ENCODE data around the gene BCAP29.
"Not testable (repeated sequence)": the region's sequence is repeated elsewhere in the genome, so short reads cannot be mapped to it uniquely, and the experiment has no call there.

Gene BCAP29

DNA sequence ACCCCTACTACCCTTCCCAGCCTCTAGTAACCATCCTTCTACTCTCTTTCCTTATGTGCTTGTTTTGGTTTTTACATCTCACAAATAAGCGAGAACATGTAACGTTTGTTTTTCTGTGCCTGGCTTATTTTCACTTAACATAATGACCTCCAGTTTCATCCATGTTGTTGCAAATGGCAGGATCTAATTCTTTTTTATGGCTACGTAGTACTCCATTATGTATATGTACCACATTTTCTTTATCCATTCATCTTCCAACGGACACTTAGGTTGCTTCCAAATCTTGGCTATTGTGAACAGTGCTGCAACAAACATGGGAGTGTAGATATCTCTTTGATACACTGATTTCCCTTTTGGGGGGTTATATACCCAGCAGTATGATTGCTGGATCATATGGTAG lies 47.0 kb downstream of the BCAP29 start:
- no peak for DNase-seq (ENCODE audit: low spot score)

- no peak for DNase-seq (ENCODE audit: low spot score)
Measured at GRCh38 chr7:107628461-107629064, 48.5 kb downstream of the BCAP29 start.

DNA sequence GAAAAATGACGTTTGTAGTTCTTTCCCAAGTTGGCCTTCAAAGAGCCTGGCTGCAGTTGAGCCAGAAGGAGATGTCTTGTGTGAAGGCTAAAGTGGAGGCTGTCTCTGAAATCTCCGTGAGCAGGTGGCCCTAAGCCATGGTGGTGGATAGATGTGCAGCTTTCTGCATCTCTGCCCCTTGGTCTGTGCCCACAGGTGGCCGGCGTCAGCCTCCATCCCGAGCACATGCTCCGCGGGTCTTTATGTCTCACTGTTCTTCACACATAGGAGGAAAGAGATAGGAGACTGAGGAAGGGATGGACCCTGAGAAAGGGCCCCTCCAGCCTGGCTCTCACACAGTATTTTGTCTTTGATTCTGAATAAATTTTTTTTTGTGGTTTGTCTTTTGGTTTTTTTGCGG lies 50.3 kb downstream of the BCAP29 start:
- DNase-seq (ENCODE audit: low spot score): no peak

- no peak for DNase-seq (ENCODE audit: low spot score)
Measured at GRCh38 chr7:107631588-107632491, 51.8 kb downstream of the BCAP29 start.

GRCh38 chr7:107632492-107632865 lies 52.4 kb downstream of the BCAP29 start:
- DNase-seq (ENCODE audit: low spot score): no peak

- no peak for DNase-seq (ENCODE audit: low spot score)
Measured at GRCh38 chr7:107638594-107638993, 58.5 kb downstream of the BCAP29 start.

GRCh38 chr7:107639070-107639469 lies 59.0 kb downstream of the BCAP29 start:
- not testable (repeated sequence) for DNase-seq (ENCODE audit: low spot score)

GRCh38 chr7:107641676-107642075 lies 61.6 kb downstream of the BCAP29 start:
- no peak for DNase-seq (ENCODE audit: low spot score)

GRCh38 chr7:107642501-107642900 lies 62.5 kb downstream of the BCAP29 start:
- DNase-seq (ENCODE audit: low spot score): no peak

DNA sequence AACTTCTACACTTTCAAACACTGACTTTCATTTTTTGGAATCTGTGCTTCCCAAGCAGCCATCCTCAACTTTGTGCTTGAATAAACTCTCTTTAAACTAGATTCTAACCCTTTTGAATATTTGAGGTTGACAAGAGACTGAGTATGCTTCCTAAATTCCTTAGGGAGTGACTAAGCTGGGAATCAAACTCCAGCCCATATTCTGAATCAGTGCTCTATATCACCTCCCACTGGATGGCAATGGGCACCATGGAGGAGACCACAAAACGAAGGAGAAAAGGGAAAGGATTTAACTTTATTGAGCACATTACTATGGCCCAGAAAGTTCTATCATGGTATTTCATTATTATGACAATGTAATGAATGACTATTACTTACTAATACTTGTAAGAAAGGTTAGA lies 63.4 kb downstream of the BCAP29 start:
- DNase-seq (ENCODE audit: low spot score): no peak

DNA sequence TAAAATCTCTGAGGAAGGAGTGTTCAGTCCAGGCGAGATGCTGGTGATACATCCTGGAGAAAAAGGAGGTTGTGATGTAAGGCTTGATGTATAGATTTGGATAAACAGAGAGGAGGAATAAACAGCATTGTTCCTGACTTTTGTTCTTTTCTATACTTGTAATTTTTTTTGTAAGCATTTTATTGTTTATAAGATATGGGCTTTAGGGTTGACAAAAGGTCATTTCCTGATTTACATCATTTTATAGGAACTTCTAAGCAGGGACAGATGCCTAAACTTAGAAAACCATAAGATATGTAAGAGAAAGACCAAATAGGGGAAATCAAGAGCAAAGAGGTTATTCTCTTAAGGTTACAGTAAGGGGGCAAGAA lies 63.9 kb downstream of the BCAP29 start:
- no peak for DNase-seq (ENCODE audit: low spot score)

DNA sequence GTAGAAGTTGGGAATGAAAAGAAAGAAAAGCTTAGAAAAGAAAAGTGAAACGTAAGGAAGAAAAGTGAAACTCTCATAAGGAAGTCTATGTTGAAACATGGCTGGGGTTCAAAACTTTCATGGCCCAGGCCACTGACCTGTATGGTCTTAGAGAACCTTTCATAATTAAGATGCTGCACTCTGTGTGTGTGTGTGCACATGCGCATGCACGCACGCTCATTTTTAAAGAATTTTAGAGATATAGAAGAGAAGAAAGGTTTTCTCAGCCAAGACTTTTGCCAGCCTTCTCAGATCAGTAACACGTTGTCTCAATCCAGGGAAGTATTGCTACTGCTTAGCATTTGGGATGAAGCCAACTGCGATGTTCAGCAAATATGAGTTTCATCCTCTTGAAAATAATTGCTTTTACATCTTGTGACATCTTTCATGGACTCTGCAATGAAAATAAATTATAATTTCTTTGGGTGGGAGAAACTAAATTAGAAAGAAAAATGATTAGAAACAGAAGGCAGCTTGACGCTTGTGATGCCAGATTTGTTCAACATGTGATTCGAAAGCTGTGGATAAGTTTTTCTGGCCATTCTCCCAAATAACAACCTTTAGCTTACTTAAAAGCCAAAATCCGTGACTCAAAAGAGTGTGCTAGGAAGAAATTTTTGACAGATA lies 64.4 kb downstream of the BCAP29 start:
- no peak for DNase-seq (ENCODE audit: low spot score)

GRCh38 chr7:107652642-107653041 lies 72.6 kb downstream of the BCAP29 start:
- DNase-seq (ENCODE audit: low spot score): no peak

- DNase-seq (ENCODE audit: low spot score): no peak
Measured at GRCh38 chr7:107658467-107658866, 78.4 kb downstream of the BCAP29 start.

DNA sequence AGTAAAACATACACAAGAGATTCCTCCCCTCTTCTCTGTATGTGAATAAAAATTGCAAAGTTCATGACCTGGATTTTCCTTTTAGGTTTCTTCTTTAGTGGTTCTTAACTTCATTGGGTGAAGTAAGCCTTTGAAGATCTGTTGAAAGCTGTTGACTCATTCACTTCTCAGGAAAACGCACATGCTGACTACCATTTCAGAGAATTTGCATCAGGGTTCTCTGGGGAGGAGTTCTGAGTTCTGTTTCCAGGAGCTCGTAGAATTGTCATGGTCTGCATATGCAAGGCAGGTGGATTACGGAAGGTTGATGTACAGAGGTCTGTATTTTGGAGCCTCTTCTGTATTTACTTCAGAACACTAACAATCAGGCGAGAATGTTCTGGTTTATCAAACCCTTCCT lies 79.6 kb downstream of the BCAP29 start:
- no peak for DNase-seq (ENCODE audit: low spot score)

GRCh38 chr7:107660381-107661080 lies 80.5 kb downstream of the BCAP29 start, which contains the start of gene SLC26A4:
TSS of gene SLC26A4 (plus strand) at chr7:107660828. CDS start at chr7:107661642, 814 bp downstream.
- DNase-seq (ENCODE audit: low spot score): no peak

- DNase-seq (ENCODE audit: low spot score): no peak
Measured at GRCh38 chr7:107661081-107661864, 81.2 kb downstream of the BCAP29 start.

GRCh38 chr7:107661865-107662379 lies 81.9 kb downstream of the BCAP29 start:
- DNase-seq (ENCODE audit: low spot score): no peak

DNA sequence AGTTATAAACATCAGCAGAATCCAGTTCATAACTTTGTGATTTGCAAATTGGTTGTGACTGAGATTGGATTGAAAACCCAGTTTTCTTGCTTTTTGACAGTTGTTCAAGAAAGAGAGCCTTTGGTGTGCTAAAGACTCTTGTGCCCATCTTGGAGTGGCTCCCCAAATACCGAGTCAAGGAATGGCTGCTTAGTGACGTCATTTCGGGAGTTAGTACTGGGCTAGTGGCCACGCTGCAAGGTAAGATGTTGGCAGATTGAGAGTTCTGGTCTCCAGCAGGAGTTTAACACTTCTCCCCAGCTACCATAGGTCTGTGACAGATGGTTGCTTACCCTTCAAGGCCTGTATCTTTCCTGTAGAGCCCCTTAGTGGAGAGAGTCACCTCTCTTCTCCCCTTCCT lies 83.2 kb downstream of the BCAP29 start:
- no peak for DNase-seq (ENCODE audit: low spot score)

DNA sequence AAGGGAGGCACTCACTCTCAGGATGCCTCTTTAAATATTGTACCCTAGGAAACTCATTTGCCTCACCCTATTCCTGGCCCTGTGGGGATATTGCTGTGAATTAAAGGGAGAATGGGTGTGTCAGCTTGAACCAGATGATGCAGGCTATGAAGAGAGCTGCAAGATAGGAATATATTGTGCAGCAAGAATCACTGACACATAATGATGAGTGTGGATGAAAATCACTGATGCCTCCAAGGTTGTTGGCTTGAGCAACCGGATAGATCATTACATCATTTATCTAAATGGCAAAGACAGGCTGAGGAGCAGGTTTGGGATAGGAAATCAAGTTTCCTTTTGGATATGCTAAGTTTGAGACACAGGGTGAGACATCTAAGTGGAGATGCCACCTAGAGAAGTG lies 86.7 kb downstream of the BCAP29 start:
- no peak for DNase-seq (ENCODE audit: low spot score)

- no peak for DNase-seq (ENCODE audit: low spot score)
Measured at GRCh38 chr7:107667341-107667740, 87.3 kb downstream of the BCAP29 start.

Data from pons (tissue), 1 donor.